Activated CD4-positive, CD25-positive, alpha-beta regulatory T cell treated with anti-CD3 and anti-CD28 coated beads, Interleukin-2, amount 50 U/mL, for 16 hours (primary cell): Measurements from ENCODE around the gene PPT1.

Source experiments
- DNase-seq: peaks from one replicate; pipeline ENCODE4 v3.0.0-alpha.2; 2020; ENCODE audit warnings: low read depth, low spot score

PPT1 gene

GRCh38 chr1:40096977-40097782, at the start of gene PPT1:
Gene PPT1 (minus strand): TSS chr1:40097252. CDS start chr1:40097238, 14 bp downstream.
- peak; percentile 47 for DNase-seq

- DNase-seq: peak; percentile 39
Observed at GRCh38 chr1:40143891-40144575, 47.0 kb upstream of the PPT1 start.

GRCh38 chr1:40141878-40142535, 45.0 kb upstream of the PPT1 start:
- no peak for DNase-seq

- no peak for DNase-seq
Observed at GRCh38 chr1:40140211-40140973, 43.3 kb upstream of the PPT1 start.

- DNase-seq: no peak
Observed at GRCh38 chr1:40133839-40134238, 36.8 kb upstream of the PPT1 start.

- no peak for DNase-seq
Observed at GRCh38 chr1:40133312-40133665, 36.2 kb upstream of the PPT1 start.

- DNase-seq: no peak
Observed at GRCh38 chr1:40132383-40133311, 35.6 kb upstream of the PPT1 start.

- no peak for DNase-seq
Observed at GRCh38 chr1:40130892-40131291, 33.8 kb upstream of the PPT1 start.

- DNase-seq: no peak
Observed at GRCh38 chr1:40122855-40123254, 25.8 kb upstream of the PPT1 start.

- DNase-seq: no peak
Observed at GRCh38 chr1:40120128-40120527, 23.1 kb upstream of the PPT1 start.

- DNase-seq: no peak
Observed at GRCh38 chr1:40114400-40114799, 17.3 kb upstream of the PPT1 start.

GRCh38 chr1:40110389-40110788, 13.3 kb upstream of the PPT1 start:
- DNase-seq: no peak

- DNase-seq: no peak
Observed at GRCh38 chr1:40107290-40107959, 10.4 kb upstream of the PPT1 start.

- no peak for DNase-seq
Observed at GRCh38 chr1:40105028-40105427, 8.0 kb upstream of the PPT1 start.

- no peak for DNase-seq
Observed at GRCh38 chr1:40102896-40103295, 5.8 kb upstream of the PPT1 start.

- DNase-seq: no peak
Observed at GRCh38 chr1:40102038-40102437, 5.0 kb upstream of the PPT1 start.

- DNase-seq: no peak
Observed at GRCh38 chr1:40096646-40096976, 441 bp downstream of the PPT1 start.

- no peak for DNase-seq
Observed at GRCh38 chr1:40095806-40096205, 1.2 kb downstream of the PPT1 start.

GRCh38 chr1:40094466-40095110, 2.5 kb downstream of the PPT1 start:
- no peak for DNase-seq
